ENCODE data around the gene FBXL7. TPM values are rescaled to one million over a fixed set of nuclear protein-coding genes. Genes with fewer than 3 reads are reported as not detected.

The FBXL7 gene
- total RNA-seq, 4 donors from 2014 or later, result 6.5 to 37.0 (median 19.7) TPM

DNA sequence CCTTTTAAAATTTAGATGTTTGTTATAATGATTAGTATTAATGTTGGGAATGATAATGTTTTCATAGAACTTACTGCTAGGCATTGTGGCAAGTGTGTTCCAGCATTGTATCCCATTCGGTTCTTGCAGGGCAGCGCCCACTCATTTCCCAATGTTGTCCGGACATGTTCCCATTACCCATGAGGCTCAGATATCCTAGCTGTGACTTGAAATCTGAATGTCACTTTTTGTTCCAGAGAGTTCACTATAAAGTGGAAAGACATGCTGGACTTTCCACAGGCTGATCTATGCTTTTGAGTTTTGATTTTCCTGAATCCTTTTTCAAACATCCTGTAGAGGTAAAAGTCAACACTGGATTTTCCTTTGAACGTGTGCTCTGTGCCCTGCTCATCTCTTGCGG lies 350.6 kb downstream of the FBXL7 start:
- no peaks in the 10 kb centered on the region for H3K27me3 ChIP-seq
- H3K36me3 ChIP-seq, result no peaks in the 10 kb centered on the region
- no peak overlapping the region for H3K27ac ChIP-seq
- H3K4me1 ChIP-seq, result no peaks in the 10 kb centered on the region
- DNase-seq, result no peak
- no peak overlapping the region for H3K4me3 ChIP-seq
- intact Hi-C loops (cut with DNase I; ENCODE audit: low total_unique reads), result no loop called here
- TF ChIP-seq, protein P1, sequence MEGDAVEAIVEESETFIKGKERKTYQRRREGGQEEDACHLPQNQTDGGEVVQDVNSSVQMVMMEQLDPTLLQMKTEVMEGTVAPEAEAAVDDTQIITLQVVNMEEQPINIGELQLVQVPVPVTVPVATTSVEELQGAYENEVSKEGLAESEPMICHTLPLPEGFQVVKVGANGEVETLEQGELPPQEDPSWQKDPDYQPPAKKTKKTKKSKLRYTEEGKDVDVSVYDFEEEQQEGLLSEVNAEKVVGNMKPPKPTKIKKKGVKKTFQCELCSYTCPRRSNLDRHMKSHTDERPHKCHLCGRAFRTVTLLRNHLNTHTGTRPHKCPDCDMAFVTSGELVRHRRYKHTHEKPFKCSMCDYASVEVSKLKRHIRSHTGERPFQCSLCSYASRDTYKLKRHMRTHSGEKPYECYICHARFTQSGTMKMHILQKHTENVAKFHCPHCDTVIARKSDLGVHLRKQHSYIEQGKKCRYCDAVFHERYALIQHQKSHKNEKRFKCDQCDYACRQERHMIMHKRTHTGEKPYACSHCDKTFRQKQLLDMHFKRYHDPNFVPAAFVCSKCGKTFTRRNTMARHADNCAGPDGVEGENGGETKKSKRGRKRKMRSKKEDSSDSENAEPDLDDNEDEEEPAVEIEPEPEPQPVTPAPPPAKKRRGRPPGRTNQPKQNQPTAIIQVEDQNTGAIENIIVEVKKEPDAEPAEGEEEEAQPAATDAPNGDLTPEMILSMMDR (IDR thresholded peaks at IDR 0.05), result no peak
- no peak for TF ChIP-seq POLR2A (IDR thresholded peaks at IDR 0.05)
- H3K9me3 ChIP-seq, result no peaks in the 10 kb centered on the region

DNA sequence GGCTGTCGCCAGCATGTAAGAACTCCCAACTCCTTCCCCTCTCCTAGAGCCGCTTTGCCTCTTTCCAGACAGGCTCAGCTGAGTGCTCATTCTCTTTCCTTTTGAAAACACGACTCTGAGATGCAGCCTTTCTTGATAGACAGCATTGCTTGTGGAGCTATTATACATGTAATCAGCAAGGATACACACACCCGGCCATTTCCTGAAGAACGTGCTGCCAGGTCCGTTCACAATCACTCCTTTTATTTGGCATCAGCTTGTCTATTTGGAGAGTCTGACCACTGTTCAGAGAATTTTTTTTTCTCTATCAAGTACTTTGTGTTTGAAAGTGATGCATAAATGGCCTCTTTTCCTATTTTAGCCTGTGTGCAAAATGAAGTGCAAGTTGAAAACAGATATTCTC lies 351.0 kb downstream of the FBXL7 start:
- no peak overlapping the region for H3K27ac ChIP-seq
- TF ChIP-seq POLR2A (IDR thresholded peaks at IDR 0.05), result no peak
- TF ChIP-seq, protein P1 (IDR thresholded peaks at IDR 0.05), result no peak

DNA sequence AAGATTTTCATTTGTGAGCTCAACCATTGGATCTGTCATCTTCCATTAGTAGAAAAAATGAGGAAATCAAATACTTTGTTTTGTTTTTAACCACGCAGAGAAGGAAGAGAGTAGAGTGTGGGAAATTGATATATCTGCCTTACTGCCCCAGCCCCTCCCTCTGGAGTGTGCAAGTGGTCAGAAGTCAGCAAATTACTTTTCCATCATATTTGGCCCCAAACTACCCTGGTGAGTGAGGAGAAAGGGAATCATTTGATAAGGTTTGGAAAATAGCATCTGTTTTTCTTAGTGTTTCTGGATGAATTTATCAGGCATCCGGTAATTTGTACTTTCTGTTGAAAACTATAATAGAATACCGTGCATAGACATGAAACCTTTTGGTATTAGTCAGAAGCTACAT lies 352.2 kb downstream of the FBXL7 start:
- no peak overlapping the region for H3K27ac ChIP-seq
- no peaks in the 10 kb centered on the region for H3K9me3 ChIP-seq
- no peaks in the 10 kb centered on the region for H3K36me3 ChIP-seq
- no peaks in the 10 kb centered on the region for H3K4me1 ChIP-seq
- intact Hi-C loops (cut with DNase I; ENCODE audit: low total_unique reads), result no loop called here
- H3K27me3 ChIP-seq, result no peaks in the 10 kb centered on the region
- DNase-seq, result no peak
- no peak for TF ChIP-seq POLR2A (IDR thresholded peaks at IDR 0.05)
- TF ChIP-seq, protein P1 (IDR thresholded peaks at IDR 0.05), result no peak
- no peak overlapping the region for H3K4me3 ChIP-seq

More for the DNA sequence above, 351.0 kb downstream of the FBXL7 start:
- DNase-seq, result no peak
- no peaks in the 10 kb centered on the region for H3K36me3 ChIP-seq
- no peaks in the 10 kb centered on the region for H3K4me1 ChIP-seq
- intact Hi-C loops (cut with DNase I; ENCODE audit: low total_unique reads), result no loop called here
- no peaks in the 10 kb centered on the region for H3K27me3 ChIP-seq
- H3K9me3 ChIP-seq, result no peaks in the 10 kb centered on the region
- H3K4me3 ChIP-seq, result no peak overlapping the region

DNA sequence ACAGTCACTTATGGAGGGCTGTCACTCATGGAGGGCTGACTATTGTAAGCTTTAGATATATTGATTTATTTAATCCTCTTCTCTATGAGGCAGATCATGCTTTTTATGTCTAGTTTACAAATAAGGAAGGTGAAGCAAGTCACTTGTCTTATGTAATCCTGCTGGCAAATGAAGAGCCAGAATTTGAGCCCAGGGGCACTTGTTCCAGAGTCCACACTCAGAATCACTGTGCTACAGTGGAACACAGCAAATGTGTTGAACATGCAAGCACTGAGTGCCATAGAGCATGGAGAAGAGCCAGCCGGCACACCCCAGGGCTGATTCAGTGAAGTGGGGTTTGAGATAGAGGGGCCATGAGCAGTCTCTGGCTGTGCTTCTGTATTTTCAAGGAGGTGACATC lies 353.0 kb downstream of the FBXL7 start:
- Histone ChIP-seq H3K4me3 (no peak overlapping the region), H3K4me1 (no peaks in the 10 kb centered on the region), H3K9me3 (no peaks in the 10 kb centered on the region), H3K27me3 (no peaks in the 10 kb centered on the region), H3K36me3 (no peaks in the 10 kb centered on the region), H3K27ac (no peak overlapping the region)
- DNase-seq, result no peak
- intact Hi-C loops (cut with DNase I; ENCODE audit: low total_unique reads), result no loop called here
- TF ChIP-seq POLR2A (IDR thresholded peaks at IDR 0.05), result no peak
- TF ChIP-seq, protein P1 (IDR thresholded peaks at IDR 0.05), result no peak

DNA sequence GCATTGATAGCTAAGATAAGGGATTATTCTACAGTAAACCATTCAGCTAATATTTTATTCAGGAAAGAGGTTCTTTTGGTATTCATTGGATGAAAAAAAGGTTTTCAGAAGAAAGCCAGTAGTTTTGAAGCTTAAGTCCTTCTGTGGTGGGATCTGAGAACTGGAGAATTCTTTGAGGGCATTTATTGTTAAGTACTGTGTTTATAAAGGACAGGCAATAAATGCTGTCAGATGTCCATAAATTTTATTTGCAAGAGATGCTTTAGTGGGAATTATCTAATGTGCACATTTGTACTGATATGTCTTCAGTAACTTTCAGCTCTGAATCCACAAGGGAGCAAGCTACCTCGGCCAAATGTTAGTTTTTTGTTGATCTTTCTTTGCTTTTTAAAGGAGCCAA lies 358.3 kb downstream of the FBXL7 start:
- intact Hi-C loops (cut with DNase I; ENCODE audit: low total_unique reads), result no loop called here
- H3K9me3 ChIP-seq, result no peaks in the 10 kb centered on the region
- H3K27ac ChIP-seq, result no peak overlapping the region
- no peak for DNase-seq
- TF ChIP-seq, protein P1 (IDR thresholded peaks at IDR 0.05), result no peak
- no peak for TF ChIP-seq POLR2A (IDR thresholded peaks at IDR 0.05)
- H3K27me3 ChIP-seq, result no peaks in the 10 kb centered on the region
- H3K36me3 ChIP-seq, result no peaks in the 10 kb centered on the region
- H3K4me1 ChIP-seq, result no peaks in the 10 kb centered on the region
- H3K4me3 ChIP-seq, result no peak overlapping the region
